SK-N-MC (cell line): Measurements from ENCODE around the gene ZNF846.

Source experiments
- FOXP2 ChIP-seq: optimal IDR thresholded peaks from 2 replicates; pipeline ENCODE3; 2011; ENCODE audit warnings: mild to moderate bottlenecking, moderate library complexity; ENCODE audit not compliant: insufficient read depth; ENCODE audit errors: extremely low read length, control extremely low read depth
- POLR2AphosphoS5 ChIP-seq: IDR thresholded peaks from 2 replicates; pipeline ENCODE4 v1.6.1; 2012; ENCODE audit warnings: mild to moderate bottlenecking, low read depth, low read length, borderline replicate concordance

GRCh38 chr19:9729162-9729561 is 39.4 kb downstream of the ZNF846 start:
- TF ChIP-seq FOXP2 = no peak
- no peak for TF ChIP-seq POLR2AphosphoS5
